Heart left ventricle (tissue), 13 donors: Measurements from ENCODE around the gene TAF4.

Experiments used
- POLR2A ChIP-seq, 2 donors: fragments of 450-650 bp; IDR thresholded peaks; one replicate each; pipeline ENCODE4 v1.6.1; 2017; ENCODE audit warnings: antibody characterized with exemption in 2 of 2, mild to moderate bottlenecking in 2 of 2, moderate library complexity in 2 of 2
- TF ChIP-seq, protein P1 (sequence below), 12 donors: fragments of 200-600 bp; sonication (generic) in 4 of 12; IDR thresholded peaks; one replicate each; pipeline versions ENCODE4 v1.5.0 to v1.8.0; 2018 to 2022; ENCODE audit warnings: antibody characterized with exemption in 12 of 12, mild to moderate bottlenecking in 5 of 12
- donor health status: ischemic (EF 13 %, LVEDD 7.1; RV severe dilation, severe dysfunction).
- donor health status: DM: no; HTN: yes; CAD: no.
- donor health status: DM: no; HTN: no; CAD: no.
- donor health status: ischemic (EF 25% LVEDD 6.9; RV normal size, moderate dysfunction).
- donor health status: ischemic (EF 25% LVEDD 5.7; RV mildly dilated, moderate dysfunction).
- donor health status: ischemic (EF 35%, LVEDD 5.7; RV mildly dilated, moderate dysfunction).
- donor health status: nonischemic (EF 11% LVEDD 7.7; RV severe dilation, severe dysfunction).
- donor health status: DM: yes; HTN: yes; CAD: no.
- donor health status: PGD.
- donor health status: ischemic (EF 29% LVEDD 5.4; RV normal size, mild dysfunction).
- donor health status: nonischemic (EF 23%, LVEDD 6.1; RV moderate dilation, normal function).

DNA sequence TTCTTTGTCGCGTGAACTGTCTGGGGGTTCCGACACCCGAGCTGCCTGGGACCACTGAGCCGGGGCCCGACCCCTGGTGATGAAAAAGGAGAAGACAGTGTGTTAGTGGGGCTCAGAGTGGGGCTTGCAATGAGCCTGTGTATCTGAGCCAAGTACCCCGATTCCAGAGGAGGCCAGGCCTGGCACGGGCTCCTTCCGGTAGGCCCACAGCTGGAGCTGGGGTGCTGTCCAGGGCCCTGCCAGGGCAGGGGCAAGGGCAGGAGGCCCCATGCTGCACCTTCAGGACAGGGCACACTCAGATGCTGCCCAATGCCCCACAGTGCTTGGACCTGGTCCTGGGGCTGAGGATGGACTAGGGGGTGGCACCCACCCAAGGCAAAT, 89.4 kb downstream of the TAF4 start:
- TF ChIP-seq, protein P1, sequence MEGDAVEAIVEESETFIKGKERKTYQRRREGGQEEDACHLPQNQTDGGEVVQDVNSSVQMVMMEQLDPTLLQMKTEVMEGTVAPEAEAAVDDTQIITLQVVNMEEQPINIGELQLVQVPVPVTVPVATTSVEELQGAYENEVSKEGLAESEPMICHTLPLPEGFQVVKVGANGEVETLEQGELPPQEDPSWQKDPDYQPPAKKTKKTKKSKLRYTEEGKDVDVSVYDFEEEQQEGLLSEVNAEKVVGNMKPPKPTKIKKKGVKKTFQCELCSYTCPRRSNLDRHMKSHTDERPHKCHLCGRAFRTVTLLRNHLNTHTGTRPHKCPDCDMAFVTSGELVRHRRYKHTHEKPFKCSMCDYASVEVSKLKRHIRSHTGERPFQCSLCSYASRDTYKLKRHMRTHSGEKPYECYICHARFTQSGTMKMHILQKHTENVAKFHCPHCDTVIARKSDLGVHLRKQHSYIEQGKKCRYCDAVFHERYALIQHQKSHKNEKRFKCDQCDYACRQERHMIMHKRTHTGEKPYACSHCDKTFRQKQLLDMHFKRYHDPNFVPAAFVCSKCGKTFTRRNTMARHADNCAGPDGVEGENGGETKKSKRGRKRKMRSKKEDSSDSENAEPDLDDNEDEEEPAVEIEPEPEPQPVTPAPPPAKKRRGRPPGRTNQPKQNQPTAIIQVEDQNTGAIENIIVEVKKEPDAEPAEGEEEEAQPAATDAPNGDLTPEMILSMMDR (IDR thresholded peaks at IDR 0.05), result no peak
- TF ChIP-seq POLR2A (IDR thresholded peaks at IDR 0.05), result no peak
